Mammary epithelial cell (primary cell): ENCODE data around the gene PLEKHO2.

Experiments used
- CTCF ChIP-seq, 2 donors: IDR thresholded peaks in 1 of 2; conservative IDR thresholded peaks in 1 of 2; 2 replicates each; pipeline ENCODE4 v1.5.1; 2011 to 2012; ENCODE audit warnings: inconsistent platforms in 2 of 2, low read length in 2 of 2, mild to moderate bottlenecking in 2 of 2, control low read depth in 1 of 2, low read depth in 1 of 2; ENCODE audit not compliant: insufficient read depth in 1 of 2; ENCODE audit errors: extremely low read depth in 1 of 2
- EZH2 ChIP-seq: IDR thresholded peaks from 2 replicates; pipeline ENCODE4 v1.6.1; 2012; ENCODE audit warnings: low read length, inconsistent platforms, borderline replicate concordance

GRCh38 chr15:64851503-64851840, 9.8 kb downstream of the PLEKHO2 start:
- no peak for TF ChIP-seq CTCF (conservative IDR thresholded peaks at IDR 0.05 in 1 of 2, IDR thresholded peaks at IDR 0.05 in 1 of 2; ENCODE audit: extremely low read depth in 1 of 2, insufficient read depth in 1 of 2, low read depth in 1 of 2, low read length in 2 of 2)
- TF ChIP-seq EZH2: no peak
